Measurements from ENCODE around the gene ZNF14. TPM values are rescaled to one million over a fixed set of nuclear protein-coding genes. Genes with fewer than 3 reads are reported as not detected.
"Not testable (repeated sequence)": the region's sequence is repeated elsewhere in the genome, so short reads cannot be mapped to it uniquely, and the experiment has no call there.

The ZNF14 gene
- 1 to 10 TPM; 4.2 to 6.0 (median 5.2) TPM for polyA plus RNA-seq (ENCODE audit: insufficient read length in 10 of 10)
- long read RNA-seq, donor 1, partial matches to known transcripts, result 0 of 3 reads
- long read RNA-seq, donor 1, other reads (novel, unspliced or antisense), result 0 of 3 reads
- long read RNA-seq, donor 2, partial matches to known transcripts, result 0 of 2 reads
- long read RNA-seq, donor 2, other reads (novel, unspliced or antisense), result 0 of 2 reads
- long read RNA-seq, donor 3, result 0 reads
- long read RNA-seq, donor 4, result 0 reads
- long read RNA-seq, donor 5, partial matches to known transcripts, result 0 of 2 reads
- long read RNA-seq, donor 5, other reads (novel, unspliced or antisense), result 0 of 2 reads
- long read RNA-seq, donor 6, partial matches to known transcripts, result 0 of 1 reads
- long read RNA-seq, donor 6, other reads (novel, unspliced or antisense), result 0 of 1 reads
- long read RNA-seq, donor 7, partial matches to known transcripts, result 0 of 1 reads
- long read RNA-seq, donor 7, other reads (novel, unspliced or antisense), result 0 of 1 reads
- long read RNA-seq, donor 8, partial matches to known transcripts, result 0 of 1 reads
- long read RNA-seq, donor 8, other reads (novel, unspliced or antisense), result 0 of 1 reads
- long read RNA-seq, donor 9, result 0 reads

GRCh38 chr19:19732579-19733501 lies at the start of gene ZNF14:
TSS of gene ZNF14 (minus strand) at chr19:19733112. CDS start at chr19:19732958, 154 bp downstream.
- peak; percentile 93 to 97 (median 95) for DNase-seq

GRCh38 chr19:19781791-19782190 lies 48.9 kb upstream of the ZNF14 start:
- not testable (repeated sequence) for DNase-seq

GRCh38 chr19:19778666-19779065 lies 45.8 kb upstream of the ZNF14 start:
- no peak for DNase-seq

- DNase-seq, result no peak
Measured at GRCh38 chr19:19777692-19778091, 44.8 kb upstream of the ZNF14 start.

- DNase-seq, result peak; percentile 97 to 99 (median 98)
Measured at GRCh38 chr19:19776206-19777008, 43.5 kb upstream of the ZNF14 start.

- DNase-seq, result no peak
Measured at GRCh38 chr19:19775891-19776205, 42.9 kb upstream of the ZNF14 start.

- no peak for DNase-seq
Measured at GRCh38 chr19:19774354-19775033, 41.6 kb upstream of the ZNF14 start.

GRCh38 chr19:19771963-19772362 lies 39.1 kb upstream of the ZNF14 start:
- DNase-seq, result not testable (repeated sequence)

GRCh38 chr19:19769971-19770370 lies 37.1 kb upstream of the ZNF14 start:
- DNase-seq, result not testable (repeated sequence)

GRCh38 chr19:19758164-19758563 lies 25.3 kb upstream of the ZNF14 start:
- DNase-seq, result no peak

- DNase-seq, result no peak
Measured at GRCh38 chr19:19752760-19753403, 20.0 kb upstream of the ZNF14 start.

GRCh38 chr19:19751846-19752245 lies 18.9 kb upstream of the ZNF14 start:
- no peak for DNase-seq

GRCh38 chr19:19750842-19751790 lies 18.2 kb upstream of the ZNF14 start:
- no peak for DNase-seq

- DNase-seq, result no peak
Measured at GRCh38 chr19:19749908-19750841, 17.3 kb upstream of the ZNF14 start.

GRCh38 chr19:19749117-19749907 lies 16.4 kb upstream of the ZNF14 start:
- DNase-seq, result no peak

GRCh38 chr19:19748249-19748938 lies 15.5 kb upstream of the ZNF14 start:
- DNase-seq, result no peak
